ENCODE results near the gene KCNJ1. TPM values are rescaled to one million over a fixed set of nuclear protein-coding genes. Genes with fewer than 3 reads are reported as not detected.

The KCNJ1 gene
- total RNA-seq, 4 donors from 2014 or later: 0.11 to 0.81 TPM; not detected in 2

GRCh38 chr11:128789497-128790150 is 77.5 kb downstream of the KCNJ1 start:
- Histone ChIP-seq H3K27ac (no peak overlapping the region), H3K36me3 (no peaks in the 10 kb centered on the region), H3K4me1 (no peaks in the 10 kb centered on the region), H3K27me3 (no peaks in the 10 kb centered on the region), H3K4me3 (replicated peaks in 1 of 3) (no peak overlapping the region), H3K9me3 (no peaks in the 10 kb centered on the region)
- TF ChIP-seq POLR2A (IDR thresholded peaks at IDR 0.05): no peak
- TF ChIP-seq CTCF (IDR thresholded peaks at IDR 0.05): no peak
- intact Hi-C loops (cut with DNase I): no loop called here
- WGBS, 2 donors: 82 to 90% methylated on average over 17 of the region's 17 CpGs
- DNase-seq: no peak

Other genes with a start within 250 kb of the KCNJ1 start
- 10 to 100 TPM in 3 of 4 donors, 1 to 10 TPM in 1; 8.7 to 26.7 (median 19.9) TPM for gene FLI1, start 173.2 kb downstream of the KCNJ1 start, total RNA-seq
- gene KCNJ5, start 24.1 kb upstream of the KCNJ1 start, total RNA-seq: 1 to 10 TPM in 2 of 4 donors, under 1 TPM in 2; 0.40 to 2.7 (median 1.2) TPM
- not detected for gene TP53AIP1, start 75.6 kb upstream of the KCNJ1 start, total RNA-seq